C4-2B (cell line): ENCODE measurements around the gene SMU1.

Source experiments
- CTCF ChIP-seq: fragments of 450-650 bp; conservative IDR thresholded peaks from 2 replicates; pipeline ENCODE4 v1.5.1; 2017; ENCODE audit warnings: mild to moderate bottlenecking
- ZFX ChIP-seq: fragments of 450-650 bp; IDR thresholded peaks from 2 replicates; pipeline ENCODE4 v1.6.1; 2017

GRCh38 chr9:33109850-33110595 is 33.5 kb upstream of the SMU1 start:
- TF ChIP-seq CTCF (no peak), ZFX (no peak)
